Fibroblast of peridontal ligament (primary cell): ENCODE data around the gene KRCC1.
"Not testable (repeated sequence)": the region's sequence is repeated elsewhere in the genome, so short reads cannot be mapped to it uniquely, and the experiment has no call there.

ENCODE experiments used
- DNase-seq: peaks from one replicate; pipeline ENCODE4 v3.0.0-alpha.2; 2010; ENCODE audit errors: extremely low read depth

KRCC1 gene

DNA sequence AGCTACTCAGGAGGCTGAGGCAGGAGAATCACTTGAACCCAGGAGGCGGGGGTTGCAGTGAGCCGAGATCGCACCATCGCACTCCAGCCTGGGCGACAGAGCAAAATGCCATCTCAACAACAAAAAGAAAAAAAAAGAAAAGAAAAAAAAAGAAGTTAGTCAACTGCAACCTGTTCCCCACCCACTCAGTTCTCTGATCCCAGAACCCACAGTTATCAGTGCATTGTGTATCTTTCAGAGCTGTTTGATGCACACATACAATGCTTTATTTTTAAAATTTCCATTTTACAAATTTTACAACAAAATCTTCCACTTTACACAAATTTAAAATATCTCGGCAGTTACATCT is 53.2 kb downstream of the KRCC1 start:
- no peak for DNase-seq

DNA sequence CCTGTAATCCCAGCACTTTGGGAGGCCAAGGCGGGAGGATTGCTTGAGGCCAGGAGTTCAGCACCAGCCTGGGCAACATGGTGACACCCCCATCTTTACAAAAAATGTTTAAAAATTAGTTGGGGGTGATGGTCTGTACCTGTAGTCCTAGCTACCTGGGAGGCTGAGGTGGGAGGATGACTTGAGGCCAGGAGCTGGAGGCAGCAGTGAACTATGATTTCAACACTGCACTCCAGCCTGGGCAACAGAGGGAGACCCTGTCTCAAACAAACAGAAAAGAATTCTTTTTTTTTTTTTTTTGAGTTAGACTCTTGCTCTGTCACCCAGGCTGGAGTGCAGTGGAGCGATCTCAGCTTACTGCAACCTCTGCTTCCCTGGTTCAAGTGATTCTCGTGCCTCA is 55.1 kb downstream of the KRCC1 start:
- DNase-seq, result not testable (repeated sequence)

DNA sequence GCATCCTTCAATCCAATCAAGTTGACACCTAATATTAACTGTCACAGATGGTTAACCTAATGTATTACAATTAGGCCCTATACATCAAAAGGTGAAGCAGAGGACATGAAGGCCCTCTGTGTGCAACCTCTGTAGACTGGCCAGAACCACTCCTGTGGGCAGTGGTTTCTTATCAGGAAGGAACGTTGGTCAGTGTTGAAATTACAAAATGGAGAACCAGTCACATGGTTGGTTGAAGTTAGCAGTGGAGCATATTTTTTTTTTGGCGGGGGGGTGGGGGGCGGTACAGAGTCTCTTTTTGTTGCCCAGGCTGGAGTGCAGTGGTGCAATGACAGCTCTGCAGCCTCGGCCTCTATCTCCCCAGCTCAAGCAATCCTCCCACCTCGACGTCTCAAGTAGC is 59.0 kb downstream of the KRCC1 start:
- no peak for DNase-seq

DNA sequence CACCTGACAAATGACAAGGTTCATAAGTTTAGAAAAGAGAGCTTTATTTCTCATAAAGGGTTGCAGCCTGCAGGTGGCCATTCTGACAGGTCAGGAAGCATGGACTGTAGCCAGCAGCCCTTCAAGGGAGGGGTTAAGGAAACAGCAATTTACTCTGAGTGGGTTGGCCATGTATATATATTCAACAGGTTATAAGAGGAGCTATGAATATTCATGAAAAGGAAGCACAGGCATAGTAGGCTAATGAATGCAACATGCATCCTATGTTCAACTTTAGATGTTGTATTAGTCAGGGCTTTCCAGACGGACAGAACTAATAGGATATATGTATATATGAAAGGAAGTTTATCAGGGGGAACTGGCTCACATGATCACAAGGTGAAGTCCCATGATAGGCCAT is 59.8 kb downstream of the KRCC1 start:
- DNase-seq, result no peak

DNA sequence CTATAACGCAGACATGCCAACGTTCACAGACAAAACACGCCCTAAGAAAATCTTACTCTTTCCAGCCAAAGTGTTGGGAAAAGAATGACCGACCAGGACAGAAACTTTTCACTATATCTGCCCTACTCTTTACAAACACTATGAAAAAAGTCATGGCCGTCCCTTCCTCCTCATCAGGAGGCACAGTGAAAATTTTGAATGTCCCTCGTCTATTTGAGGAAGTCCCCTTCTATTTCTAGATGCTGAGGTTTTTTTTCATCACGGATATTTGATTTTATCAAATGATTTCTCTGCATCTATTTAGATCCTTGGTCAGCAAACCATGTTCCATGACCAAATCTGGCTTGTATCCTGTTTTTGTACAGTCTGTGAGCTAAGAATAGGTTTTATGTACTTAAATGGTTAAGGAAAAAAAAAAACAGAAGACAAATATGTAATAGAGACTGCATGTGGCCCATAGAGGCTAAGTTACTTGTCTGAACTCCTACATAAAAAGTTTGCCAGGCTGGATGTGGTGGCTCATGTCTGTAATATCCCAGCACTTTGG is 61.2 kb downstream of the KRCC1 start:
- not testable (repeated sequence) for DNase-seq

DNA sequence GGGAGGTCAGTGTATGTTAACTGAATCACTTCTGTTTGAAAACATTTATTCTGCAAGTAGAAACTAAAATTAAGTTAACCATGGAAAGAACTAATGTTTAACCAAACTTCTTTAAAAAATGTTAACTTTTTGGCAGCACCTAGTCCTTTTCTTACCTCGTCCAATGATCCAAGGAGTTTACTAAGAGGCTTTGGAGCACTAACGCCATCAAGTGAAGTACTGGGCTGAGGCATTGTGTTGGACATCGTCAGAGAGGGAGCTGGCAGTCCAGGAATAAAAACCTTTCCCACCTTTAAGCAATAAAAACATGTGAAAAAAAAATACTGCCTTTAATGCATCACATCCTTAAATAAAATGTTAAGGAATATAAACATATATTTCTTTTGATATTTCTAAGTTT is 63.0 kb downstream of the KRCC1 start:
- not testable (repeated sequence) for DNase-seq

DNA sequence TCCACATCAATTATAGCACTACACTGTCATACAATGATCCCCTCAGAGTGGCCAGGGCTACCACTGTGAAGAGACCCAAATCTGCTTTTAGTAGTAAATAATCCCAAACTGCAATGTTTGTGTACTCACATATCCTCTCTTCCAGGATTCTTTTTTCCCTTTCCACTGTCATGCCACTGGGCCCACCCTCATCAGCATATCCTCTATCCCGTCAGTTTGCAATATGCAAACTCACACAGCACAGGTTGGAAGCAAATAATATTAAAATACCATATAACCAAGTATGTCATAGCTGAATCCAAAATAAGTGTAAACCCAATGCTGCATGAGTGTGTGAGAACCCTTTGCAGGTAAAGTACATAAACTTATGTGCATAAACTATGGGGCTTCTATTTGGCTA is 68.1 kb downstream of the KRCC1 start:
- not testable (repeated sequence) for DNase-seq

DNA sequence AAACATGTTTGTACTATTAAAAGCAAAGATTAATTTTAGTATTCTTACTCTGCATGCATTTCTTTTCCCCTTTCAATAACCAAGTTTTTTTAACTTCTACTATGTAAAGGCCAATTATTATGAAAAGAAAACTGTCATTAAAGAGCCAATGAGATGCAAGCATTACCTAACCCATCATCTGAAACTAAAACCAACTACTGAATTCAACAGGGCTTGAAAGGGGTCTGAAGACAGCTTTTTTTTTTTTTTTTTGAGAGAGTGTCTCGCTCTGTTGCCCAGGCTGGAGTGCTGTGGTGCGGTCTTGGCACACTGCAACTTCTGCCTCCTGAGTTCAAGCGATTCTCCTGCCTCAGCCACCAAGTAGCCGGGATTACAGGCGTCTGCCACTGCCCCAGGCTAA is 69.7 kb downstream of the KRCC1 start:
- DNase-seq, result not testable (repeated sequence)

DNA sequence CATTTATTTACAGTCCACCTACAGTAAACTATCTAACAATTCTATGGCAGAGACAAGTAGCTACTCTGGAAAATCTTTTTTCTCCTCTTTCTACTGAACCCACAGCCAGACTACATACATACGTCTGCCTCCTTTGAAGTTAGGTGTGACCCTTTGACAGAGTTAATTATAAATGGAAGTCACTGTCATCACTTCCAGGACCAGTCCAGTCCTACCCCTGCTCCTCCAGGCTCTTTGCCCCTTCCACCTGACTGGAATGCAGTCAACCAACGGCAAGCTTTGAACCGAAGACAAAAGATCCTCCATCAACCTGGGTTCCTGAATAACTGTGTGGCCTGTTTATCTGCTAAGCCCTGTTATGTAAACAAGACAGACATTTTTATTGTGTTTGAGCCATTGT is 74.4 kb downstream of the KRCC1 start:
- not testable (repeated sequence) for DNase-seq
